ENCODE data around the gene MECP2.

DNA sequence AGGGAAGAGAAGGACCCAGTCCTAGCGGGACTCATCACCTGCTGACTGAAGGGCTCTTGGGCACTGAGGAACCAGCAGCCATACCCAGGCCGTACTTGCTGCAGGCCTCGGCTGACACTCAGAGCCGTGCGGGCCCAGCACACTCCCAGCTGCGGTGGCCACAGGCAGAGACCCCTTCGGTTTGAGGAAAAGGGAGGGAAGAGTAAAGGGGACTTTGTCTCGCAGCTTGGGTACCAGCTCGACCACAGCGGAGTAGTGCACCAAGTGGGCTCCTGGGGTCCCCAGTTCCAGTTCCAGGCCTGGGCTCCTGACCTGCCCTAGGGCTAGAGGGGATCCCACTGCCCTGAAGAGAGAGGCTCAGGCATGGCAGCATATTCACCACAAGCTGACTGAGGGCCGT, 28.6 kb upstream of the MECP2 start:
- TF ChIP-seq REST (IDR thresholded peaks at IDR 0.05; ENCODE audit: insufficient read depth in 1 of 2, low read depth in 2 of 2, low read length in 2 of 2) (no peak), POLR2AphosphoS5 (IDR thresholded peaks at IDR 0.05; ENCODE audit: low read depth, low read length) (no peak), TAF1 (IDR thresholded peaks at IDR 0.05; ENCODE audit: borderline replicate concordance, insufficient read depth, low read length) (no peak), SIN3A (IDR thresholded peaks at IDR 0.05; ENCODE audit: borderline replicate concordance, insufficient read depth, low read length) (no peak), FOXP2 (optimal IDR thresholded peaks at IDR 0.05; ENCODE audit: borderline replicate concordance, extremely low read depth, extremely low read length, insufficient read depth) (no peak)

Data from PFSK-1 (cell line).